ENCODE results near the gene DLG2.

Gene DLG2

DNA sequence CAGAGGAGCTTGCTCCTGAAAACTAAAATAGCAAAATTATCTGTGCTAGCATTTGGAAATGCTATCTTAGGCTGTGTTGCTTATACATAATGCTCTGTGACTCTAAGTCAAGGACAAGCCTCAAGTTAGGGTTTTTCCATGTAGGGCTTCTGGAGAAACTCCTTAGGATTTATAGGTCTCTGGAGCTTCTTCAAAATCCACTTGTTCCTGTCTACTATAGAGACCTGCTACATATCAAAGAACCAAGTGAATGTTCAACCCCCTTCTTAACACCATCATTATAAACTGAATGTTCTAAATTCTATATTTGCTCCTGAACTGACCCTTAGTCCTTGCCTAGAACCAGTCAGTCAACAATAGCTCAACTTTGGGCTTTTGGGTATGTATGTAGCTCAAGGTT is 1817.9 kb downstream of the DLG2 start:
- ChIA-PET POLR2A (no interaction called here), CTCF (interaction anchor here (1.0 to 1.8 kb wide), 4 partner anchors 9 to 518 kb away, joined by 4 to 5 read pairs (median 4); no protein-coding TSS in a partner anchor)
- no peak for DNase-seq (ENCODE audit: low read depth, low spot score)
- no peak overlapping the region for H3K4me3 ChIP-seq (ENCODE audit: low read depth, low read length)
- TF ChIP-seq CTCF (IDR thresholded peaks at IDR 0.05; ENCODE audit: insufficient read depth, low read length, missing control alignments) = no peak

DNA sequence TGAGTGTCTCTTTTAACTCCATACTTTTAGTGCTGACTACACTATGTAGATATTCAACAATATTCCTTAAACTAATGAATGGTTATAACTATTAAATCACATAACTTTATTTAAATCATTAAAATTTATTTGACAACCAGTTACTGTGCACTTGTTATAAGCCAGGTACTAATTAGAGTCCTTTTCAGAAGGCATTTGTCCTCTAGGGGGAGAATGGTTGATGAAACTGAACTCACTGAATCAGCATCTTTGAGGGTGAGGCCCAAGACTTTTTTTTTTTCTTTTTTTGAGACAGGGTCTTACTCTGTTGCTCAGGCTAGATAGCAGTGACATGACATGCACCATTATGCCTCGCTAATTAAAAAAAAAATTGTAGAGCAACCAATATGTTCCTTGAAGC is 1825.3 kb downstream of the DLG2 start:
- CTCF ChIA-PET = interaction anchor here (3.0 kb wide), 1 partner anchor 15 kb away, joined by 24 read pairs; no protein-coding TSS in a partner anchor
- POLR2A ChIA-PET = no interaction called here
- TF ChIP-seq CTCF (IDR thresholded peaks at IDR 0.05; ENCODE audit: insufficient read depth, low read length, missing control alignments) = no peak
- H3K4me3 ChIP-seq (ENCODE audit: low read depth, low read length) = no peak overlapping the region
- DNase-seq (ENCODE audit: low read depth, low spot score) = no peak

DNA sequence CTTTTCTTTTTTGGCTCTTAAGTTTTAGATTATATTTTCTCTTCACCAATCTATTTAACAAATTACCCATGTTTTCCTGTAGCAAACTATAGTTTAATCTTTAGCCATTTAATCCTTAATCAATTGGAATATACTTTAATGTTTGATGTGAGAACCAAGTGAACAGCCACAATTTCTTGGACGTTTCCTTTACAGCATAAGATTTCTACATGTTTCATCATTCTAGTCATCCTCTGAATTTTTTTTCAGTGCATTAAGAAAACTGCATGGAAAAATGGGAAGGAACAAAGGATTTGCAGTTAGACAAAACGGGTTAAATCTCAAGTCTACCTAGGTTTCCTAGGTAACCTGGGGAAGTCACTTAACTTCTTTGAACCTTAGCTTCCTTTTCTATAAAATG is 1833.8 kb downstream of the DLG2 start:
- POLR2A ChIA-PET = no interaction called here

DNA sequence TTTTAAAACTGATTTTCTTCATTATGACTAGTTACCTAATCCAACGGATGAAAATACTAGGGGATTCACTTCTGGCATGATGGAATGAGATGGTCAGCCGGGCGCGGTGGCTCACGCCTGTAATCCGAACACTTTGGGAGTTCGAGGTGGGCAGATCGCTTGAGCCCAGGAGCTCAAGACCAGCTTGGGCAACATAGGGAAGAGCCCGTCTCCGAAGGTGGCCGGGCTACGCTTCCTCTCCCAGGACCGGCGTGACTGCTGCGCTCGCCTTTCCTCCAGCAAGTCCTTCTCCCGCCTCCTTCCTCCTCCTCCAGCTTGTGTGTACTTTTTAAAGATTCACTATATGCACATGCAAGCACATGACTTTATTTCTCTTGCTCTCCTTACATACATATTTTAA is 1835.6 kb downstream of the DLG2 start:
- POLR2A ChIA-PET = no interaction called here
- TF ChIP-seq CTCF (IDR thresholded peaks at IDR 0.05; ENCODE audit: insufficient read depth, low read length, missing control alignments) = no peak
- H3K4me3 ChIP-seq (ENCODE audit: low read depth, low read length) = no peak overlapping the region
- DNase-seq (ENCODE audit: low read depth, low spot score) = no peak
- CTCF ChIA-PET = interaction anchor here (1.0 to 1.7 kb wide), 2 partner anchors 10 to 25 kb away, joined by 4 to 5 read pairs; no protein-coding TSS in a partner anchor

More for the DNA sequence above, 1833.8 kb downstream of the DLG2 start:
- DNase-seq (ENCODE audit: low read depth, low spot score) = no peak
- H3K4me3 ChIP-seq (ENCODE audit: low read depth, low read length) = no peak overlapping the region
- TF ChIP-seq CTCF (IDR thresholded peaks at IDR 0.05; ENCODE audit: insufficient read depth, low read length, missing control alignments) = no peak
- CTCF ChIA-PET = no interaction called here

DNA sequence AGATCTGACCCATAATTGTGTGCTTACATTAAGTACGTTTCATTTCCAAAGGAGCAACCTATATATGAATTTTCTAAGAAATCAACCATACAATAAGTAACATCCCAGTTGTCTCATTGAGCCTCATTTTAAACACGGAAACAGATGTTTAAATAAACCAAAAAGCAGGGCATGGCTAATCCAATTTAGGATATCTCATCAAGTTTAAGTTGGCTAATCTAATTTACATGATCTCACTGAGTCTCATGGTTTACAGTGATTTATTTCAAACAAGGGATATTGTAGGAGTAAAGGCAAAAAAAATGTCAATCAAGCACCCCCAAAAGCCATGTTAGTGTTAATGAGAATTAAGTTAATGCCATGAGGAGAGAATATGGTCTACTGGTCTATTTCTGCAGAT is 1841.2 kb downstream of the DLG2 start:
- DNase-seq (ENCODE audit: low read depth, low spot score) = no peak
- POLR2A ChIA-PET = no interaction called here
- no peak for TF ChIP-seq CTCF (IDR thresholded peaks at IDR 0.05; ENCODE audit: insufficient read depth, low read length, missing control alignments)
- CTCF ChIA-PET = interaction anchor here (1.6 kb wide), 1 partner anchor 34 kb away, joined by 5 read pairs; no protein-coding TSS in a partner anchor
- H3K4me3 ChIP-seq (ENCODE audit: low read depth, low read length) = no peak overlapping the region

DNA sequence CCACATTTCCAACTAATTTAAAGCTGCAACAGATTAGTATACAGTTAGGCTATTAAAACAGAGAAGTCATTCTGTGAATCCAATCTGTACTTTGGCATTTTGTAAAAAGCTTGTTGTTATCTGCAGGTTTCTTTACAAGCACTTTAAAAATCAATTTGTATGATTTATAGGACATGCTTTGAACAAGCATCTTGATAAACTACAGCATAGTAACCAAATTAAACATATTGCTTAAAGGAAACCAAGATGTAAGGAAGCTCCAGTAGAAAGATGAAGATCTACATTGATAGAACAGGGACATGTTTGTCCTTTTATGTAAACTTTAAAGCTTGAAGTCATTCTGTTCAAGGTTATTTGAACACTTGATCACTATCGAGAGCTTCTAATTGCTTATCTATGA is 1842.7 kb downstream of the DLG2 start:
- POLR2A ChIA-PET = no interaction called here
- CTCF ChIA-PET = interaction anchor here (0.7 to 0.8 kb wide), 2 partner anchors 11 to 492 kb away, joined by 3 read pairs; no protein-coding TSS in a partner anchor
- H3K4me3 ChIP-seq (ENCODE audit: low read depth, low read length) = no peak overlapping the region
- DNase-seq (ENCODE audit: low read depth, low spot score) = no peak
- TF ChIP-seq CTCF (IDR thresholded peaks at IDR 0.05; ENCODE audit: insufficient read depth, low read length, missing control alignments) = no peak
